22Rv1 (cell line): ENCODE measurements around the gene HMGN1.
A peak's percentile ranks its signal among the peaks of the same experiment; 100 is the strongest.

ENCODE experiments used
- H3K27ac ChIP-seq: fragments of 450-650 bp; 2 replicates; pipeline ENCODE4 v1.5.1; 2017
- ZFX ChIP-seq: fragments of 450-650 bp; IDR thresholded peaks from 2 replicates; pipeline ENCODE4 v1.6.1; 2017; ENCODE audit warnings: antibody characterized with exemption, borderline replicate concordance
- TF ChIP-seq, protein P1 (sequence below): fragments of 450-650 bp; IDR thresholded peaks from 2 replicates; pipeline ENCODE4 v1.5.1; 2017; ENCODE audit warnings: mild to moderate bottlenecking

HMGN1 gene

DNA sequence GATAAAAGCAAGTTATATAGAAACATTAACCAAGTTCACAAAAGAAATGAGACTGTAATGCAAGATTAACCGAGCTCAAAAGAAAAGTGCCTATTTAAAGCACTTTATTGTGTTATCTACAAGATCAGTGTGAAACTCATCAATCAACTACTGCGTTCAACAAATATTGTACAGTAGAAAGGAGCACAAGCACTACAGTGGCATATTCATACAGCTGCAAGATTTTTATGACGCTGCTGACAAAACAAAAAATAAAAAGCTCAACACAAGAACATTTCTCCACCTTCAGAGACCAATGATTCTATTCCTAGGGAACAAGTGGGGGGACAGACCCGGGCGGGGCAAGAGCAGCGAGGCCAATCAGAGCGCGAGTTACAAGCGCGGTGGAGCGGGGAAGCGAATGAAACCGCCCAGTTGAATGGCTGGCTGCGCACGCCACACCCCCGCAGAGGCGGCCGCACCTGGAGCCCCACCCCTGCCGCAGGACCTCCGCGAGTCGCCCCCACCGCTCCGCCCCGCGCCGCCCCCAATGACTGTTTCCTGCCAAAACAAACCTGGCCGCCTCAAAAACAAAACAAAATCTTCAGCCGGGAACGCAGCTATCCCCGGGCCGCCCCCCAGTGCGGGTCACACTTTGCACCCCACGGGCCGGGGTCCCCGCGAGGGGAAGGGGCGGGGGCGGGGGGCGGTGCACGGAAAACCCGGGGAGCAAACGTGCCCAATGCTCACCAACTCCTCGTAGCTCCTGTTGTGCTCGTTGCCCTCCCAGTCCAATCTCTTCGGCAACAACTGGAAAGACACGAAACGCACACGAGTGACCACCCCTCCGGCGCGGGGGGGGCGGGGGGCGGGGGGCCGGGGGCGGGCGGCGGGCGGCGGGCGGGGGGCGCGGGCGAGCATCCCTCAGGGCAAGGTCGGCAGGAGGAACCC, 36.5 kb downstream of the HMGN1 start:
- TF ChIP-seq, protein P1, sequence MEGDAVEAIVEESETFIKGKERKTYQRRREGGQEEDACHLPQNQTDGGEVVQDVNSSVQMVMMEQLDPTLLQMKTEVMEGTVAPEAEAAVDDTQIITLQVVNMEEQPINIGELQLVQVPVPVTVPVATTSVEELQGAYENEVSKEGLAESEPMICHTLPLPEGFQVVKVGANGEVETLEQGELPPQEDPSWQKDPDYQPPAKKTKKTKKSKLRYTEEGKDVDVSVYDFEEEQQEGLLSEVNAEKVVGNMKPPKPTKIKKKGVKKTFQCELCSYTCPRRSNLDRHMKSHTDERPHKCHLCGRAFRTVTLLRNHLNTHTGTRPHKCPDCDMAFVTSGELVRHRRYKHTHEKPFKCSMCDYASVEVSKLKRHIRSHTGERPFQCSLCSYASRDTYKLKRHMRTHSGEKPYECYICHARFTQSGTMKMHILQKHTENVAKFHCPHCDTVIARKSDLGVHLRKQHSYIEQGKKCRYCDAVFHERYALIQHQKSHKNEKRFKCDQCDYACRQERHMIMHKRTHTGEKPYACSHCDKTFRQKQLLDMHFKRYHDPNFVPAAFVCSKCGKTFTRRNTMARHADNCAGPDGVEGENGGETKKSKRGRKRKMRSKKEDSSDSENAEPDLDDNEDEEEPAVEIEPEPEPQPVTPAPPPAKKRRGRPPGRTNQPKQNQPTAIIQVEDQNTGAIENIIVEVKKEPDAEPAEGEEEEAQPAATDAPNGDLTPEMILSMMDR = no peak
- no peak for TF ChIP-seq ZFX
- peak overlapping the region; percentile 90 for H3K27ac ChIP-seq

DNA sequence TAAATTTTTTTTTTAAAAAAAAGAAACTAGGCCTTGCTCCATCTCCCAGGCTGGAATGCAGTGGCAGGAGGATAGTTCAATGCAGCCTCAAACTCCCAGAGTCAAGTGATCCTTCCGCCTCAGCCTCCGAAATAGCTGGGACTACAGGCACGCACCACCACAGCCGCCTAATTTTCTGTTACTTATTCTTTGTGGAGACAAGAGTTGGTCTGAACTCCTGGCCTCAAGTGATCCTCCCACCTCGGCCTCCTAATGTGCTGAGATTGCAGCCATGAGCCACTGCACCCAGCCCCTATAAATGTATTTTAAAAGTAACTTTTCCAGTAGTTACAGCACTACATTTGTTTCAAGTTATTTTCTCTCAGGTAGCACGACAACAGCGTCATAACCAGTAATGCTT, 37.7 kb downstream of the HMGN1 start:
- TF ChIP-seq, protein P1 = no peak
- no peak for TF ChIP-seq ZFX
- no peak overlapping the region for H3K27ac ChIP-seq

DNA sequence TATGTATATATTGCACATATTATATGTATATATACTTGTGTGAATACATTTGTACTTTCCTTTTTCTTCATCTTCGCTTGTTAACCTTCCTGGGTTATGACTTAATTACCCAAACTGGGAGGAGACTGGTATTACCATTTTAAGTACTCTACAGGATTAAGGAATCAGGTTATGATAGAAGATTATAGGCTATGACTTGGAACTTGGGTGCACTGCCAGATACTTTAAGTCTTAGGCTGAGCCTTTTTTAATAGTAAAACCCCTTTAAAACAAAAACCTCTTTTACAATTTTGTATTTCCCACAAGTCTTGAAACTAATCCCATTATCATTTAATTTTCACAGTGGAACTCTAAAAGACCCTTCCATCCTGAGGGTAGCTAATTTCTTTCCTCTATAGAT, 41.4 kb downstream of the HMGN1 start:
- H3K27ac ChIP-seq = no peak overlapping the region
- no peak for TF ChIP-seq ZFX
- TF ChIP-seq, protein P1 = no peak

DNA sequence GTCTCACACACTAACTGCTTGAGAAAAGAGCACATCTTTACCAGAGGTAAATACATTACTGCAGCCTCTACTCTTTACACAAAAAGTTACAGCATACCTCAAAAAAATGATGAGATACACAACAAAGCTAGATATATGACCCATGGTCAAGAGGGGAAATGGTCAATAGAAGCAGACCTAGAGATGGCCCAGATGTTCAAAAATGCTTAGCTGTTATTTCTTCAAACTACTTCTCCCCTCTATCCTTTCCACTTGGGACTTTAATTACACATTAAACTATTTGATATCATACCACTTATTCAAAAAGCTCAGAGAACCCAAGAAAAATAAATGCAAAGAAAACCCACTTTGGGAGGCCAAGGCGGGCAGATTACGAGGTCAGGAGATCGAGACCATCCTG, 48.3 kb downstream of the HMGN1 start:
- TF ChIP-seq ZFX = no peak
- TF ChIP-seq, protein P1 = no peak
- no peak overlapping the region for H3K27ac ChIP-seq

DNA sequence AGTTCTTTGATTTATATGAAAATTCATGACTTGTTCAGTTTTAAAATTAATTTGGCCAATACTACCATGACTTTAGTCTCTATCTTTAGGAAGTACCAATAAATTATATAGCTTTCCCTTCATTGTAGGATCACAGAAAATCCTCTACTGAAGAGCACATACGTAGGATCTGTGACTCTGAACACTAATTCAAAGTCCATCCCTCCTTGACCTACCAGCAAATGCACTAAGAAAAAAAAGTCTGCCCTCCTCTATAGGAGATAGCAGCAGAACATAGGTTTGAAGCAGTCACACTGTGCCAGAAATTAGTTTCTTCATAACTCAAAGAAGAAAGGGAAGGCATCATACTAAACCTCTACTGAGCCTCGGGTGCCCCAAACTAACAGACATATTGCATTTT, 52.0 kb downstream of the HMGN1 start:
- TF ChIP-seq ZFX = no peak
- TF ChIP-seq, protein P1 = no peak
- H3K27ac ChIP-seq = no peak overlapping the region
